Measurements from ENCODE around the gene HLA-DRB1.
"Not testable (repeated sequence)": the region's sequence is repeated elsewhere in the genome, so short reads cannot be mapped to it uniquely, and the experiment has no call there.

HLA-DRB1 gene

DNA sequence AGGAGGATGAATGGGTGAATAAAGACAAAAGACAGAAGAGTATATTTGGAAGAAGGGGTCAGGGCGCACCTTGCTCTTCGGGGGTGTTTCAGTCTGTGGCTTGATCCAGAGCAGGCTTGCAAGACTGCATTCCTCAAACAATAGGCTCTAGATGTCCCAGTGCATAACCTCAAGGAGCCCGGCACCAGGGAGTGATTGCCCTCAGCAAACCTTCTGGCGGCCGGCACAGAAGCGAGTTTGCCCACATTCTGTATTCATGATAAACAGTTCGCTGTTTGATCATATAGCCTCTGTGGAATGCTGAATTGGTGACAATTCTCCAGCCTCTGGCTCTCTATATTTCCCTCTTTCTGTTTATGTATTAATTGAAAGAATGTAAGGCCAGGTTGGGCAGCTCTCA is 29.9 kb downstream of the HLA-DRB1 start:
- no peaks in the 10 kb centered on the region for H3K27me3 ChIP-seq (ENCODE audit: control insufficient read depth, insufficient read depth, low read length)
- H3K36me3 ChIP-seq (ENCODE audit: control insufficient read depth, insufficient read depth, low read length) = no peaks in the 10 kb centered on the region
- no peaks in the 10 kb centered on the region for H3K4me1 ChIP-seq (ENCODE audit: control insufficient read depth, insufficient read depth, low read length)
- no peaks in the 10 kb centered on the region for H3K9me3 ChIP-seq (ENCODE audit: control insufficient read depth, insufficient read depth, low read length)
- no peak overlapping the region for H3K4me3 ChIP-seq (ENCODE audit: low read length)
- no peak overlapping the region for H3K27ac ChIP-seq (ENCODE audit: low read length)
- WGBS (ENCODE audit: insufficient coverage, insufficient read length) = no CpG with 5 or more reads among the region's 7 CpGs
- no peak for DNase-seq (ENCODE audit: low read depth, low spot score)

DNA sequence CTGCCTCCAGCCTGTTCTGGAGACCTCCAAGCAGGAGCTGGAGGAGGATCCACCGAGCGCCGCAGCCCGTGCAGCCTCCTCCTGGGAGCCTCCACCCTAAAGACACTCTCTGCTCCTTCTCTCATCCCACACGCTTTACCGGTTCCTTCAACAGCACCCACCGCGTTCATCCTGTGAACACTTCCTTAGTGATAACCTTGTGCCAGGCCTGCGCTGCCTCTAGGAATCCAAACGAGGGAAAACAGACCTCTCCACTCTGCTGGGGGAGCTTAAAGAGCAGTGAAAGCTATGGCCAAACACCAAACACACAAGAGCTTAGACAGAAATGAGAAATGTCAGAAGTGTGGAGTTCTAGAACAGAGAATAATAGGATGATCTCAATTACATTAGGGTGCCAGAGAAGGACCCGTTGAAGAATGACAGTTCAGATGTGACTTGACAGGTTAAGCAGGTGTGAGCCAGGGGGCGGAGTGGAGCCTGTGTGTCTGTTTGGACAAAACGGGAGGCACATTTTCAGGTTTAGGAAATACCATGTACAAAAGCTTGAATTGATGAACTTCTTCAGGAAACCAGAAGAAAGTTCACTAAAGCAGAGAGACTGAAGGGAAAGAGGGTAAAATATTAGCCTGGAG is 31.1 kb downstream of the HLA-DRB1 start:
- Histone ChIP-seq H3K36me3 (ENCODE audit: control insufficient read depth, insufficient read depth, low read length) (no peaks in the 10 kb centered on the region), H3K9me3 (ENCODE audit: control insufficient read depth, insufficient read depth, low read length) (no peaks in the 10 kb centered on the region), H3K27me3 (ENCODE audit: control insufficient read depth, insufficient read depth, low read length) (no peaks in the 10 kb centered on the region), H3K4me3 (ENCODE audit: low read length) (no peak overlapping the region), H3K27ac (ENCODE audit: low read length) (no peak overlapping the region), H3K4me1 (ENCODE audit: control insufficient read depth, insufficient read depth, low read length) (no peaks in the 10 kb centered on the region)
- DNase-seq (ENCODE audit: low read depth, low spot score) = no peak
- no CpG with 5 or more reads among the region's 13 CpGs for WGBS (ENCODE audit: insufficient coverage, insufficient read length)

DNA sequence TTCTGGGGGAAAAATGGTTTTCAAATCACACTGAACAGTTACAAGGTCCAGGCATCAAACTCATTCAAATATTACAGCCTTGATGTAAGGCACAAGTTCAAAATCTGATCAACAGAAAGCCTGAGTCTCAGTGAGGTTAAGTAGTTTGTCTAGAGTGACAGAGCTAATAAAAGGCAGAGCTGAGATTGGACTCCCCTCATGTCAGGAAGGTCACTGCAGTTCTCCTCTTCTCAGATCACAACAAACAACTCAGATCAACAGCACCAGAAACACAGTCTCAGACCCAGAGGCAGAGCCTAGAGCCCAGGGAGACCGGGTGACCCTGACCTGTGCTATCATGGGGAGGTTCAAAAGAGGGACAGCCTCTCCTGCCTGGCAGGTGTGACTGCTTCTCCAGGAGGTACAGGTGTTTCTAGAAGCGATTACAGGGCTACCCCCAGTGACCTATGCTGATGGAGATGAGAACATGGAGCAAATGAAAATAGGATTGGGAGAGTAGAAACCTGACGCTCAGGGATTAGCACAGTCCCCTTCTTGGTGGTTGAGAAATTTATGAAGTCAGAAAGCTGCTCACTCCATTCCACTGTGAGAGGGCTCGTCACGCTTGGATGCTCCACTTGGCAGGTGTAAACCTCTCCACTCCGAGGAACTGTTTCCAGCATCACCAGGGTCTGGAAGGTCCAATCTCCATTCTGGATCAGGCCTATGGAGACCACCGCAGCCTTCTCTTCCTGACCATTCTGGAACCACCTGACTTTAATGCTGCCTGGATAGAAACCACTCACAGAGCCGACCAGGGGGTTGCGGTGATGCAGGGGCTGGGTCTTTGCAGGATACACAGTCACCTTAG is 35.3 kb downstream of the HLA-DRB1 start:
- no peak overlapping the region for H3K27ac ChIP-seq (ENCODE audit: low read length)
- H3K4me3 ChIP-seq (ENCODE audit: low read length) = no peak overlapping the region
- no CpG with 5 or more reads among the region's 9 CpGs for WGBS (ENCODE audit: insufficient coverage, insufficient read length)
- no peaks in the 10 kb centered on the region for H3K4me1 ChIP-seq (ENCODE audit: control insufficient read depth, insufficient read depth, low read length)
- no peaks in the 10 kb centered on the region for H3K36me3 ChIP-seq (ENCODE audit: control insufficient read depth, insufficient read depth, low read length)
- no peaks in the 10 kb centered on the region for H3K27me3 ChIP-seq (ENCODE audit: control insufficient read depth, insufficient read depth, low read length)
- H3K9me3 ChIP-seq (ENCODE audit: control insufficient read depth, insufficient read depth, low read length) = no peaks in the 10 kb centered on the region
- DNase-seq (ENCODE audit: low read depth, low spot score) = no peak

DNA sequence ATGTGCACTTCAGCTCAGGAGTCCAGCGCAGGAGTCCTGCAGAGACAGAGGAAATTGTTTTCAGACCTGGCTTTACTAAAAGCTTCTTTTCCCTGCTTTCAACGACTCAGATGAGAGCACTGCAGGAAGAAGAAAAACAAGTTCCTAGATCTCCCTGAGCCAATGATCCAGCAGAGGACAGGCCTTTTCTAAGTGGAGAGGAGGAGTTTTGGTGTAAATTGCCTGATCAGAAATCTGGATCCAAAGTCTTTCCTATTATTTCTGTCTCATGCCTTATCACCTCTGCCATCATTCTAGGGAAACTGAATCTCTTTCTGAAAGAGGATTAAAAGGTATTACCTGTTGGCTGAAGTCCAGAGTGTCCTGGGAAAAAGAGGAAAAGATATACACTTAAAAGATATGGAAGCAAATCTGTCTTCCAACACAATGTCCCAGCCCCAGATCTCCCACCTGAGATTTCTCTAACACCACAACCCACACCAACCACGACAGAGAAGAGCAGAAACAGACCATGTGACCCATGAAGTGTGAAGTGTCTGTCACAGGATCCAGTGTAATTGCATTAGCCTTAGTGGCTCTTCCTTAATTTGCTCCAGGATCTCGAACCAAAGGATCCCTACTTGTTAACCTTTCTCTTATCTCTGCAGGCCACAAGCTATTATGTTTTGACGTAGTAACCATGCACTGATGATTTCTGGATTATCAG is 36.5 kb downstream of the HLA-DRB1 start:
- Histone ChIP-seq H3K4me1 (ENCODE audit: control insufficient read depth, insufficient read depth, low read length) (no peaks in the 10 kb centered on the region), H3K27ac (ENCODE audit: low read length) (no peak overlapping the region), H3K4me3 (ENCODE audit: low read length) (no peak overlapping the region), H3K9me3 (ENCODE audit: control insufficient read depth, insufficient read depth, low read length) (no peaks in the 10 kb centered on the region), H3K27me3 (ENCODE audit: control insufficient read depth, insufficient read depth, low read length) (no peaks in the 10 kb centered on the region), H3K36me3 (ENCODE audit: control insufficient read depth, insufficient read depth, low read length) (no peaks in the 10 kb centered on the region)
- DNase-seq (ENCODE audit: low read depth, low spot score) = no peak
- WGBS (ENCODE audit: insufficient coverage, insufficient read length) = no CpG with 5 or more reads among the region's 5 CpGs

DNA sequence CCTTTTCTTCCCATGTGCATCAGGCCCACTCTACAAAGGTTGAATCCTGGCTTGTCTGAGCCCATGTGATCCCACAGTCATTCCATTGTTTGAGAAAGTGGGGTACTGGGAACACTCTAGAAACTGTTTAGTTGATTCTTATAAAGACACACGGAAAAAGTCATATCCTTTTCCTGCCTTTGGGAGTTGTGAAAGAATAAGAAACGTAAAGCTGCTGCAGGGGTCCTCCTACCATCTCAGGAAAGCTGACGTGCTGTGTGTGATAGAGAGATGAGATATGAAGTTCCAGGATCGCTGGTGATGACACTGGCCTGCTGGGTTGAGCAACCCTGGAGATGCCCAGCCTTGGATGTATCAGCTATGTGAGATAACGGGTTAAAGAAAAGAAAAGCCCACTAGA is 38.2 kb downstream of the HLA-DRB1 start:
- no CpG with 5 or more reads among the region's 5 CpGs for WGBS (ENCODE audit: insufficient coverage, insufficient read length)
- no peak for DNase-seq (ENCODE audit: low read depth, low spot score)
- Histone ChIP-seq H3K27me3 (ENCODE audit: control insufficient read depth, insufficient read depth, low read length) (no peaks in the 10 kb centered on the region), H3K27ac (ENCODE audit: low read length) (no peak overlapping the region), H3K36me3 (ENCODE audit: control insufficient read depth, insufficient read depth, low read length) (no peaks in the 10 kb centered on the region), H3K9me3 (ENCODE audit: control insufficient read depth, insufficient read depth, low read length) (no peaks in the 10 kb centered on the region), H3K4me1 (ENCODE audit: control insufficient read depth, insufficient read depth, low read length) (no peaks in the 10 kb centered on the region), H3K4me3 (ENCODE audit: low read length) (no peak overlapping the region)

DNA sequence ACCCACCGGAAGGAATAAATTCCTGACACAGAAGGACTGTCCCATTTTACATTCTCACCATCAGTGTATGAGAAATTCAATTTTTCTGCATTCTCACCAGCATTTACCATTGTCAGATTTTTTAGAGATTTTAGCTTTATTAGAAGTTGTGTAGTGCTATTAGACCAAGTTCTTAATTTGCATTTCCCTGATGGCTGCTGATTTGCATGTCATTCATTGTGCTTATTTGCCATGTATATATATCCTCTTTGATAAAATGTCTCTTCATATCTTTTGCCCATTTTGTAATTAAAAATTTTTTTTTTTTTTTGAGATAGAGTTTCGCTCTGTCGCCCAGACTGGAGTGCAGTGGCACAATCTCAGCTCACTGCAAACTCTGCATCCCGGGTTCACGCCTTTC is 49.8 kb downstream of the HLA-DRB1 start:
- no peak for DNase-seq (ENCODE audit: low read depth, low spot score)
- no CpG with 5 or more reads among the region's 5 CpGs for WGBS (ENCODE audit: insufficient coverage, insufficient read length)
- H3K27ac ChIP-seq (ENCODE audit: low read length) = no peak overlapping the region
- no peak overlapping the region for H3K4me3 ChIP-seq (ENCODE audit: low read length)
- H3K9me3 ChIP-seq (ENCODE audit: control insufficient read depth, insufficient read depth, low read length) = no peaks in the 10 kb centered on the region
- no peaks in the 10 kb centered on the region for H3K4me1 ChIP-seq (ENCODE audit: control insufficient read depth, insufficient read depth, low read length)
- no peaks in the 10 kb centered on the region for H3K36me3 ChIP-seq (ENCODE audit: control insufficient read depth, insufficient read depth, low read length)
- no peaks in the 10 kb centered on the region for H3K27me3 ChIP-seq (ENCODE audit: control insufficient read depth, insufficient read depth, low read length)

DNA sequence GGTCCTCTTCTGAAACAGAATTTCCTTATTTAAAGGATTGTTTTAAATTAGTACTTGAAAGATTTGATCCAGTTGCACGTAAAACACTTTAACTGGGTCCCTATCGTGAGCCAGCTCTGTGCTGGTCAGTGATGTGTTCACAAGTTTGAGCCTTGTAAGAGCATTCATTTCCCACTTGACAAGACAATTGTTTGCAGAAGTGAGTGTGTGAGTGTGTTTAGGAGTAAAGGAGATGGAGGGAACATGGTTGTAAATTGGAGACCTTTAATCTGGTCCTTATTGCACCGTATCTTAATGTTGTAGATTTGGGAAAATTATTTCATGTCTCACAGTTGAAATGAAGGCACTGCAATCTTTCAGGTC is 59.2 kb downstream of the HLA-DRB1 start:
- DNase-seq (ENCODE audit: low read depth, low spot score); H3K4me3 ChIP-seq (ENCODE audit: low read length); H3K27ac ChIP-seq (ENCODE audit: low read length); H3K9me3 ChIP-seq (ENCODE audit: control insufficient read depth, insufficient read depth, low read length); H3K27me3 ChIP-seq (ENCODE audit: control insufficient read depth, insufficient read depth, low read length); H3K36me3 ChIP-seq (ENCODE audit: control insufficient read depth, insufficient read depth, low read length); H3K4me1 ChIP-seq (ENCODE audit: control insufficient read depth, insufficient read depth, low read length): not testable (repeated sequence)
- no CpG with 5 or more reads among the region's 3 CpGs for WGBS (ENCODE audit: insufficient coverage, insufficient read length)

DNA sequence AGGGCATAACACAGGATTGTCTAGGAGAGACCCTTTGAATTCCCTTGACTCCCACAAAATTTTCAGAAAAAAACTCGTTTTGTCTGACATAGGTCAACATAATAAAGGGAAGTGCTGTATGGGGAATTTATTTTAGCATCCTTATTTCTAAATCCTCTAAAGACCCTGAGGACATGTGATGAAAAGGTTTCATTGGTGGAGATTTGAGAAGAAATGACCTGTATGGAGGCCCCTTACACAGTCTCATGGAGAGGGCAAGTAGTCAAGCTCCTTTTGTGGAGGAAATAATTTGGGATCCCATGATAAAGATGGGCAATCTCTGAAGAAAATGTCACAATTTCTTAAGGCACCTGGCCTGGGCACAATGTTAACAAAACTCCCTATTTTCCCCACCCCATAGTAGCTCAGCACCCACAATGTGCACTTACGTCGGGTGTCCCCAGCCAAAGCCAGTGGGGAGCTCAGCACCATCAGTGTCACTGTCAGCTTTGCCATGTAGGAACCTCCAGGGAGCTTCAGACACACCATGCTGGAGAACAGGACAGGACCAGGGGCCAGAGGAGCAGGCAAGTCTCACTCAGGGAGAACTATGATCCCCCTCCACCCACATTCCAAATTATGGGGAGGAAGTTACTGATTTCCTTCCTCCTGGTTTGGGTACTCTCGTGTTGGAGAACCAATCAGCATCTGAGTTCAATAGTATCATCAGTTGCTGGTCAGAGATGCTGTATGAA is 59.8 kb downstream of the HLA-DRB1 start, which contains the start of gene HLA-DRB5:
Gene HLA-DRB5, minus strand, starts transcription at position 591 of the 734 bp plus-strand sequence. Its CDS starts 63 bp downstream, at position 528.
- Histone ChIP-seq H3K36me3 (ENCODE audit: control insufficient read depth, insufficient read depth, low read length) (no peaks in the 10 kb centered on the region), H3K4me3 (ENCODE audit: low read length) (no peak within 1 kb of the TSS), H3K27ac (ENCODE audit: low read length) (no peak within 1 kb of the TSS), H3K9me3 (ENCODE audit: control insufficient read depth, insufficient read depth, low read length) (no peaks in the 10 kb centered on the region), H3K27me3 (ENCODE audit: control insufficient read depth, insufficient read depth, low read length) (no peaks in the 10 kb centered on the region), H3K4me1 (ENCODE audit: control insufficient read depth, insufficient read depth, low read length) (no peaks in the 10 kb centered on the region)
- no CpG with 5 or more reads among the region's 4 CpGs for WGBS (ENCODE audit: insufficient coverage, insufficient read length)
- no peak for DNase-seq (ENCODE audit: low read depth, low spot score)

Measured in iPS DF 6.9 (cell line).